Heart right ventricle (tissue), 16 donors: ENCODE results near the gene DTNBP1. TPM values are rescaled to one million over a fixed set of nuclear protein-coding genes. Genes with fewer than 3 reads are reported as not detected.

ENCODE experiments used
- ATAC-seq, 8 donors: fragments of 200-7000 bp; cut with Tn5 transposase; one replicate each; pipeline ENCODE4 v1.9.1; 2020; ENCODE audit warnings: mild to moderate bottlenecking in 8 of 8, moderate library complexity in 8 of 8, moderate number of reproducible peaks in 1 of 8
- DNase-seq, 2 donors: peaks; one replicate each; pipeline ENCODE4 v3.0.0-alpha.2; 2020
- H3K27ac ChIP-seq, 10 donors: fragments of 200-600 bp; sonication (generic) in 2 of 10; one replicate each; pipeline versions ENCODE4 v1.5.0 to v1.8.0; 2020 to 2022; ENCODE audit warnings: mild to moderate bottlenecking in 3 of 10
- H3K27me3 ChIP-seq, 7 donors: fragments of 200-600 bp; one replicate each; pipeline ENCODE4 v1.8.0; 2021 to 2022; ENCODE audit warnings: mild to moderate bottlenecking in 2 of 7
- H3K36me3 ChIP-seq, 9 donors: fragments of 200-600 bp; sonication (generic) in 1 of 9; one replicate each; pipeline versions ENCODE4 v1.5.0 to v1.8.0; 2020 to 2022; ENCODE audit warnings: mild to moderate bottlenecking in 2 of 9
- H3K4me1 ChIP-seq, 9 donors: fragments of 200-600 bp; sonication (generic) in 1 of 9; one replicate each; pipeline versions ENCODE4 v1.5.0 to v1.8.0; 2020 to 2022; ENCODE audit warnings: mild to moderate bottlenecking in 4 of 9
- H3K4me3 ChIP-seq, 10 donors: fragments of 200-600 bp; sonication (generic) in 2 of 10; one replicate each; pipeline versions ENCODE4 v1.5.0 to v1.8.0; 2020 to 2022; ENCODE audit warnings: mild to moderate bottlenecking in 7 of 10, moderate library complexity in 2 of 10
- H3K9me3 ChIP-seq, 11 donors: fragments of 200-600 bp in 10 of 11; sonication (generic) in 2 of 11; one replicate each; pipeline versions ENCODE4 v1.5.0 to v1.8.0; 2013 to 2022; ENCODE audit warnings: mild to moderate bottlenecking in 2 of 11, control low read depth in 1 of 11, moderate library complexity in 1 of 11
- WGBS, 2 donors: extraction: QIAGEN DNeasy Blood & Tissue Kit; methylation state at CpG; one replicate each; pipeline ENCODE4 v1.1.7; 2013; ENCODE audit warnings: inconsistent platforms in 1 of 2; 5-methylcytosine and 5-hydroxymethylcytosine counted together
- intact Hi-C, 10 donors: fragments of 100-400 bp; cut with DNase I; formaldehyde crosslinking; loops; one replicate each; pipeline versions ENCODE4 v1.11.1 to v1.14.2; 2022
- polyA plus RNA-seq, 2 donors: library from polyadenylated mRNA; stranded (reverse); fragments of 200-250 nt; gene quantifications; one replicate each; pipeline ENCODE4 v1.2.3, GENCODE V29; 2013
- total RNA-seq, 10 donors: library from RNA; stranded (reverse); fragmentation: NEBNext Ultra II Directional in 3 of 10; extraction: Animal tissue kit (Norgen Biotek cat#: 25700) in 3 of 10; gene quantifications; one replicate each; pipeline versions ENCODE4 v1.2.1 to v1.2.4, GENCODE V29; 2021 to 2023
- TF ChIP-seq, protein P1 (sequence below), 9 donors: fragments of 200-600 bp; sonication (generic) in 2 of 9; IDR thresholded peaks; one replicate each; pipeline versions ENCODE4 v1.5.0 to v1.8.0; 2021 to 2022; ENCODE audit warnings: antibody characterized with exemption in 9 of 9, mild to moderate bottlenecking in 5 of 9, moderate library complexity in 1 of 9
- donor health status: Arrhythmogenic right ventricular cardiomyopathy.
- donor health status: ischemic (EF 13 %, LVEDD 7.1; RV severe dilation, severe dysfunction).
- donor health status: healthy with polysubstance abuse.
- donor health status: DM: no; HTN: yes; CAD: no.
- donor health status: DM: no; HTN: no; CAD: no.
- donor health status: ischemic (EF 25% LVEDD 6.9; RV normal size, moderate dysfunction).
- donor health status: ischemic (EF 25% LVEDD 5.7; RV mildly dilated, moderate dysfunction).
- donor health status: healthy.
- donor health status: DM: yes; HTN: yes; CAD: no.
- donor health status: Ischemic cardiomyopathy.
- donor health status: ischemic (EF 35%, LVEDD 5.7; RV mildly dilated, moderate dysfunction).
- donor health status: nonischemic (EF 11% LVEDD 7.7; RV severe dilation, severe dysfunction).
- donor health status: DM: yes; HTN: yes; CAD: no.
- donor health status: PGD.
- donor health status: ischemic (EF 29% LVEDD 5.4; RV normal size, mild dysfunction).
- donor health status: nonischemic (EF 23%, LVEDD 6.1; RV moderate dilation, normal function).

DTNBP1 gene
- total and polyA plus RNA-seq, 12 donors: 5.0 to 27.5 (median 18.4) TPM

DNA sequence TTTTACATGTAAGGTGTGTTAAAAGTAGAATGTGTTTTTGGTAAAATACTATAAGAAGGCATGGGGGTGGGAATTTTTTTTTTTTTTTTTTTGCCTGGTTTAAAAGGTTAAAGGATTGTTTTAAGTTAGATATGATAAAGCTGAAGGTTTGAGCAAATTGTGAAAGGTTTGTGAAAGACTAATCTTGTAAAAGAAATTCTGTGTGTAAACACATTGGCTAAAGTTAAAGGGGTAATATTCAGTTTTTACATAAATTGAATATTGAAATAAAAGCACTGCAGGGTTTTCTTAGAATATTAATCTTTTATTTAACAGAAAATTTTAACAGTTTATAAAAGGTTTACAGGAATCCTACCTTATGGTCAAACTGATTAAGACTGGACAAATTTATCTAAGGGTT is 105.7 kb downstream of the DTNBP1 start:
- Histone ChIP-seq H3K27ac (no peak overlapping the region), H3K36me3 (no peaks in the 10 kb centered on the region), H3K27me3 (no peaks in the 10 kb centered on the region), H3K9me3 (no peaks in the 10 kb centered on the region), H3K4me3 (no peak overlapping the region), H3K4me1 (peaks cover 0 to 47% (median 9%) of the 10 kb centered on the region in 9 donors)
- DNase-seq (no peak), ATAC-seq (no peak)
- TF ChIP-seq, protein P1, sequence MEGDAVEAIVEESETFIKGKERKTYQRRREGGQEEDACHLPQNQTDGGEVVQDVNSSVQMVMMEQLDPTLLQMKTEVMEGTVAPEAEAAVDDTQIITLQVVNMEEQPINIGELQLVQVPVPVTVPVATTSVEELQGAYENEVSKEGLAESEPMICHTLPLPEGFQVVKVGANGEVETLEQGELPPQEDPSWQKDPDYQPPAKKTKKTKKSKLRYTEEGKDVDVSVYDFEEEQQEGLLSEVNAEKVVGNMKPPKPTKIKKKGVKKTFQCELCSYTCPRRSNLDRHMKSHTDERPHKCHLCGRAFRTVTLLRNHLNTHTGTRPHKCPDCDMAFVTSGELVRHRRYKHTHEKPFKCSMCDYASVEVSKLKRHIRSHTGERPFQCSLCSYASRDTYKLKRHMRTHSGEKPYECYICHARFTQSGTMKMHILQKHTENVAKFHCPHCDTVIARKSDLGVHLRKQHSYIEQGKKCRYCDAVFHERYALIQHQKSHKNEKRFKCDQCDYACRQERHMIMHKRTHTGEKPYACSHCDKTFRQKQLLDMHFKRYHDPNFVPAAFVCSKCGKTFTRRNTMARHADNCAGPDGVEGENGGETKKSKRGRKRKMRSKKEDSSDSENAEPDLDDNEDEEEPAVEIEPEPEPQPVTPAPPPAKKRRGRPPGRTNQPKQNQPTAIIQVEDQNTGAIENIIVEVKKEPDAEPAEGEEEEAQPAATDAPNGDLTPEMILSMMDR (IDR thresholded peaks at IDR 0.05): no peak
- intact Hi-C loops: no loop called here

DNA sequence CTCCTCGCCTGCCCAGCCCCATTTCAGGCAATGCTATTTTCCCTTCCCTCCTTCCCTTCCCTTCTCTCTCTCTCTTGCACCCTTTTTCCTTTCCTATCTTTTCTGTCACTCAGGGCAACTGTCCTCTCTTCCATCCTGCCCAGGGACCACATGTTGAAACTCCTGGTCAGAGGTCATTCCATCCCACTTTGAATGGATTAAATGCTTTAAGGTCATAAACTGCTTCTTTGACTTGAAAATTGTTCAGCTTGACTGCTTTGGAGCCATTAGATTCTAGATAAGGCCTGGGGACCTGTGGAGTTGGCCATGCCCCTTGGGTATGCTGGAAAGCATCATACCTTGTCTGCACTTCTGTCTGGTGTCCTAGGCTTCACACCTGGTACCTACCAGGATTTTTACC is 106.1 kb downstream of the DTNBP1 start:
- H3K4me3 ChIP-seq: no peak overlapping the region
- WGBS, 2 donors: 100% methylated on average over 1 of the region's 1 CpG
- H3K27ac ChIP-seq: peak overlapping the region in 1 of 10 donors; percentile 61
- H3K36me3 ChIP-seq: no peaks in the 10 kb centered on the region
- DNase-seq (no peak), ATAC-seq (no peak)
- peaks cover 3 to 47% (median 14%) of the 10 kb centered on the region in 9 donors for H3K4me1 ChIP-seq
- H3K9me3 ChIP-seq: no peaks in the 10 kb centered on the region
- intact Hi-C loops: no loop called here
- TF ChIP-seq, protein P1 (IDR thresholded peaks at IDR 0.05): no peak
- H3K27me3 ChIP-seq: no peaks in the 10 kb centered on the region

DNA sequence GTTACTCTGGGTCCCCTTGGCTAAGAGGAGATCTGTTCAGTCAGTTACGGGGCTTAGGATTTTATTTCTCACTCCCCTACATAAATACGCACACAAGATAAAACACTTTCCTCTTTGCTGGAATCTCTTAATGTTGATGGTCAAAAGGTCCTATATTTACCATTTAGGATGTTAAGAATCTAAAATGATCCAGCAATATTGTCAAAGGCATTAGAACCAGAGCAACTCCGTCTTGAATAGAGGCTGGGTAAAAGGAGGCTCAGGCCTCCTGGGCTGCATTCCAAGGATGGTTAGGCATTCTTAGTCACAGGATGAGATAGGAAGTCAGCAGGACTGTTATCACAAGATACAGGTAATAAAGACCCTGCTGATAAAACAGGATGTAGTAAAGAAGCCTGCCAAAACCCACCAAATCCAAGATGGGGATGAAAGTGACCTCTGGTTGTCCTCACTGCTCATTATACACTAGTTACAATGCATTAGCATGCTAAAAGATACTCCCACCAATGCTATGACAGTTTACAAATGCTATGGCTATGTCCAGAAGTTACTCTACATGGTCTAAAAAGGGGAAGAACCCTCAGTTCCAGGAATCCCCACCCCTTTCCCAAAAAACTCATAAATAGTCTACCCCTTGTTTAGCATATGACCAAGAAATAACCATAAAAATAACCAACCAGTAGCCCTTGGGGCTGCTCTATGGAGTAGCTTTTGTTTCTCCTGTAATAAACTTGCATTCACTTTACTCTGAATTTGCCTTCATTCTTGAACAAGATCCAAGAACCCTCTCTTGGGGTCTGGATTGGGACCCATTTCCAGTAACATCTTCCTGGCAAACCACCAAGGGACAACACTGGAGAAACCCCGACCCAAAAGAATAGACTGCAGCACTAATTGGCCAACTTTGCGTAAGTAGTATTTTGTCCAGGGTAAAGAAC is 107.5 kb downstream of the DTNBP1 start:
- DNase-seq (no peak), ATAC-seq (peak in 2 of 8 donors; percentile 36 to 58)
- no peaks in the 10 kb centered on the region for H3K27me3 ChIP-seq
- TF ChIP-seq, protein P1 (IDR thresholded peaks at IDR 0.05): no peak
- H3K4me3 ChIP-seq: no peak overlapping the region
- no peaks in the 10 kb centered on the region for H3K9me3 ChIP-seq
- H3K36me3 ChIP-seq: no peaks in the 10 kb centered on the region
- intact Hi-C loops: no loop called here
- H3K4me1 ChIP-seq: peaks cover 4 to 59% (median 27%) of the 10 kb centered on the region in 9 donors
- peak overlapping the region in 1 of 10 donors; percentile 61 for H3K27ac ChIP-seq
- 86 to 87% methylated on average over 5 of the region's 5 CpGs for WGBS, 2 donors

DNA sequence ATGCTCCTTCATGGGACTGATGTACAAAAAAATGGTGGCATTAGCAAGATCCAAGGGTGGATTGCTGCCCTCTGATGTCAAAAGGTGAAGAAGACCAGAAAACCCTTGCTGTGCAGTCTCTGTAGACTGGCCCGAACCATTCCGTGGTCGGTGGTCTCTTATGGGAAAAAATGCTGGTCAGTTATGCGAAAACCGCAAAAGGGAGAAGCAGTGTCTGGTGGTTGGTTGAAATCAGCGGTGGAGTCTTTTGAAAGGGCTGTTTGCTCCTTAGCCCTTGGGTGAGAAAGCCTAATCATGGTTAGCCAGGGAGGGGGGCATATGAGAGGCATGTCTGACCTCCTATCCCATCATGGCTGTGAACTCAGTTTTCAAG is 108.1 kb downstream of the DTNBP1 start:
- 98 to 99% methylated on average over 6 of the region's 6 CpGs for WGBS, 2 donors
- H3K27ac ChIP-seq: peak overlapping the region in 1 of 10 donors; percentile 61
- intact Hi-C loops: no loop called here

More for the DNA sequence above, 108.1 kb downstream of the DTNBP1 start:
- Histone ChIP-seq H3K36me3 (no peaks in the 10 kb centered on the region), H3K4me1 (peaks cover 4 to 59% (median 30%) of the 10 kb centered on the region in 9 donors), H3K4me3 (no peak overlapping the region), H3K9me3 (no peaks in the 10 kb centered on the region), H3K27me3 (no peaks in the 10 kb centered on the region)
- ATAC-seq (no peak), DNase-seq (no peak)
- TF ChIP-seq, protein P1 (IDR thresholded peaks at IDR 0.05): no peak
